AG09309 (cell line): ENCODE results near the gene GATAD2A.
A peak's percentile ranks its signal among the peaks of the same experiment; 100 is the strongest.

ENCODE experiments used
- DNase-seq: peaks from one replicate; pipeline ENCODE4 v3.0.0-alpha.2; 2010; ENCODE audit warnings: low read depth
- H3K4me3 ChIP-seq: 2 replicates; pipeline ENCODE4 v1.5.1; 2011; ENCODE audit warnings: mild to moderate bottlenecking, low read depth, low read length, moderate library complexity; ENCODE audit not compliant: control insufficient read depth
- TF ChIP-seq, protein P1 (sequence below): IDR thresholded peaks from 2 replicates; pipeline ENCODE4 v1.5.1; 2011; ENCODE audit warnings: mild to moderate bottlenecking, low read depth, low read length, inconsistent platforms; ENCODE audit not compliant: insufficient read depth, control insufficient read depth; ENCODE audit errors: missing control alignments

Gene GATAD2A

DNA sequence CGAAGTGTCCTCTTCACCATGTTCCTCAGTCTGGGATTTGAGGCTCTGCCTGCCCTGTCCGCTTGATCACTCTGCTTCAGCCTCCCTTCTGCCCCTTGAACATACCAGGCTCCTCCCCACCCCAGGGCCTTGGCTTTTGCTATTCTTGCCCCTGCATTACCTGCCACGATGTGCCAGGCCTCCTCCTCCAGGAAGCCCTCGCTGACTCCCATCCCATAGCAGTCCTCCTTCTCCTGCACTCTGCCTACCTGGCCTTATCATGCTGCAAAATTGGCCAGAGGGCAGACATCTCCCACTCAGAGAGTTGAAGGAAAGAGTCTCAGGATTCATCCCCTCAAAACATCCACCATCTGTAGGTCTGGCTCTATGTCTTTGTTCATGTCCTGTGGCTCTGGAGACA, 125.4 kb downstream of the GATAD2A start:
- no peak for DNase-seq
- H3K4me3 ChIP-seq = no peak overlapping the region
- TF ChIP-seq, protein P1, sequence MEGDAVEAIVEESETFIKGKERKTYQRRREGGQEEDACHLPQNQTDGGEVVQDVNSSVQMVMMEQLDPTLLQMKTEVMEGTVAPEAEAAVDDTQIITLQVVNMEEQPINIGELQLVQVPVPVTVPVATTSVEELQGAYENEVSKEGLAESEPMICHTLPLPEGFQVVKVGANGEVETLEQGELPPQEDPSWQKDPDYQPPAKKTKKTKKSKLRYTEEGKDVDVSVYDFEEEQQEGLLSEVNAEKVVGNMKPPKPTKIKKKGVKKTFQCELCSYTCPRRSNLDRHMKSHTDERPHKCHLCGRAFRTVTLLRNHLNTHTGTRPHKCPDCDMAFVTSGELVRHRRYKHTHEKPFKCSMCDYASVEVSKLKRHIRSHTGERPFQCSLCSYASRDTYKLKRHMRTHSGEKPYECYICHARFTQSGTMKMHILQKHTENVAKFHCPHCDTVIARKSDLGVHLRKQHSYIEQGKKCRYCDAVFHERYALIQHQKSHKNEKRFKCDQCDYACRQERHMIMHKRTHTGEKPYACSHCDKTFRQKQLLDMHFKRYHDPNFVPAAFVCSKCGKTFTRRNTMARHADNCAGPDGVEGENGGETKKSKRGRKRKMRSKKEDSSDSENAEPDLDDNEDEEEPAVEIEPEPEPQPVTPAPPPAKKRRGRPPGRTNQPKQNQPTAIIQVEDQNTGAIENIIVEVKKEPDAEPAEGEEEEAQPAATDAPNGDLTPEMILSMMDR = no peak

GRCh38 chr19:19531951-19532805, 126.7 kb downstream of the GATAD2A start:
- H3K4me3 ChIP-seq = no peak overlapping the region
- DNase-seq = no peak
- TF ChIP-seq, protein P1 = peak; percentile 99

GRCh38 chr19:19532806-19533701, 127.6 kb downstream of the GATAD2A start:
- DNase-seq = no peak
- no peak overlapping the region for H3K4me3 ChIP-seq
- TF ChIP-seq, protein P1 = no peak

DNA sequence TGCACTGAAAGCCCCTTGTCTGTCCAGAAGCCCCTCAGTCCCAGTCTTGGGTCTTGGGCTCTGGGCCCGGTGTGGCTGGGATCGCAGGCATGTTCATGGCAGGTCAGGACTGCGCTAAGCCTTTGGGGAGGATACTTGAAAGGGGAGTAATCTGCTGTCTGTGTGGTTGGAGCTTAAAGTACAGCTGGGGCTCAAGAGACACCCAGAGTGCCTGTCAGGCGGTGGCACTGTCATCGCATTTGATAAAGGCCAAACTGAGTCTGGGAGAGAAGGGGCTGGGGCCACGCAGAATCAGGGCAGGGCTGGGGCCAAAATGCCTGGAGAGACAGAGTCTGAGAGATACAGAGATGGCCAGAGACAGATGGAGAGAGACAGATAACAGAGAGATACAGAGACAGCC, 128.4 kb downstream of the GATAD2A start:
- no peak for DNase-seq
- TF ChIP-seq, protein P1 = no peak
- H3K4me3 ChIP-seq = no peak overlapping the region

- TF ChIP-seq, protein P1 = no peak
- DNase-seq = no peak
- no peak overlapping the region for H3K4me3 ChIP-seq
These were observed 129.2 kb downstream of the GATAD2A start for GRCh38 chr19:19534556-19535265.

DNA sequence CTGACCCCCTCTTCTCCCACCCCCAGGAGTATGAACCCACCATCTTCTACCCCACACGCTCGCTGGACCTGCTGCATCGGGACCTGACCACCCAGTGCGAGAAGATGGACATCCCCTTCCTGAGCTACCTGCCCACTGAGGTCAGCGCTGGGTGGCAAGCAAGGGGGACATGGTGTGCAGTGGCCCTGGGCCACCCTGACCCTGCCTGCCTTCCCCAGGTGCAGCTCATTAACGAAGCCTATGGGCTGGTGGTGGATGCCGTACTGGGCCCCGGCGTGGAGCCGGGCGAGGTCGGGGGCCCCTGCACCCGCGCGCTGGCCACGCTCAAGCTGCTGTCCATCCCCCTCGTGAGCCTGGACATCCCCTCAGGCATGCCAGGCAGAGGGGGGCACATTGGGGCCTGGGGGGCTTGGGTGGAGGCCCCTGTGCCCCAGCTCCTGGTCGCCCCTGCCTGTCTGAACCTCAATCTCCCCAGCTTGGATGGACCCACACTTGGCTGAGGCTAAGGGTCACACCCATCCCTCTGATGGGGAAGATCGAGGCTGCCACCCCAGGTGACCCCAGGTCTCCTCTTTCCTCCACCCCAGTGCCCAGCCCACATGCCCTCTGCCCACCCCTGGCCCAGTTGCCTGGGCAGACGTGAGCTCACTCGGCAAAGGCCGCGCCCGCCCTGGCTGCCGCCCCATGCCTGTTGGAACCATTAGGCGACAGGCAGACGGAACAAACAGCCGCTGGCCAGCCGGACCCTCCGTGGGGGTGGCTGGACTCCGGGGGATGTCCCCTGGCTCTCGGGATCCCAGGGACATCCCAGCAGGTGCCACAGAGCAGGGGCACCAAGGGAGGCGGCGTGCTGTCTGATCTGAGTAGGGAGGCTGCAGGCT, 130.1 kb downstream of the GATAD2A start:
- no peak overlapping the region for H3K4me3 ChIP-seq
- TF ChIP-seq, protein P1 = no peak
- no peak for DNase-seq
